ENCODE measurements around the gene FAM170B.

Gene FAM170B

DNA sequence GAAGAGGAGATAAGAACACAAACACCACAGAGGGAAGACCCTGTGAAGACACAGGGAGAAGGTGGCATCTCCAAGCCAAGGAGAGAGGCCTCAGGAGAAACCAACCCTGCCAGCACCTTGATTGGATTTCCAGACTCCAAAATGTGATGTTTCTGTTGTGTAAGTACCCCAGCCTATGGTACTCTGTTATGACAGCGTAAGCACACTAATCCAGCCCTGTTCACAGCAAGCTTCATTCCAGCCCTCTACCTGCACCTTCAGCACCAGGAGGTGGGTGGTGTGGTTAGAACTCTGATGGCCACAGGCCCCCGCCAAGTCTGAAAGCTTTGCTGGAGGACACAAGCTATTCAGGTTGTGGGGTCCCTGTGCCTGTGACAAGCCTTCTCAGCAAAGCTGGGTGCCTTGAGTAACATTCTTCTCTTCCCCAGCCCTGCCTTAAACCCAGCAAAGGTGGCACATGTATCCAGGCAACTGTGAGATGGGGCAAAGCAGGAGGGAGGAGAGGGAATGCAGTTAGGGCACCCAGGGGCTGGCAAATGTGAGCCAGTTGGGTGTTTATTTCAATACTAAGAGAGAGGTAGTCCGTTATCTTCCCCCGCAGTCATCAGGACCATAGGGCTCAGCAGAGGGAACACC lies 23.0 kb downstream of the FAM170B start:
- intact Hi-C loops (cut with DNase I), result loop anchor here (10.0 kb wide), 1 partner anchor 126 kb away; no protein-coding TSS in a partner anchor
- DNase-seq, result no peak

DNA sequence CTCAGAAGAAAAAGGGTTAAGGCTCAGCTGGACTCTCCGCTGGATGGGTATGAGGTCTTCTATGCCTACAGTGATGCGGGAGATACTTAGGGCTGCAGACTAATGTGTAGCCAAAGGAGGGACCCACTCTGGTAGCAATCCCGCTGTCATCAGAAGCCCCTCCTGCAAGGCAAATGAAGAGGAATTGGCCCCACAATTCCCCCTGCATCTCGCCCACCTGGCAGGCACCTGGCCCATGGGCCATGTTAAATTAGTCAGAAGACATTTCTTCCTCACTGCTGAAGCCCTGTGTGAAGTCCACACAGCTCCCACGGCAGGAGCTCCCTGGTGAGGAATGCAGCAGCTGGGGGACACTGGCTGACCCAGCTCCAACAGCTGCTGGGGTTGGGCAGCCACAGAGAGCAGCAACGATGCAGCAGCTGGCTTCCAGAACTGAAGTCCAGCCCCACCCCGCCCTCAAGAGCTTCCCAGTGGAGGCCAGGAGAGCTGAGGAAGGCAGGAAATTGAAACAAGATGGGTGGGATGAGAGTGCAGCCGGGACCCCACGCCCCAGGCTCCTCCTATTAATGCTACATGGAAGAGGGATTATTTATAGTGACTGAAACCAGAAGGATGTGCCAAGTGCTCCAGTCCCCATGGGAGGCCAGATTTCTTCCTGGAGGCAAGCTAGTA lies 24.0 kb downstream of the FAM170B start:
- peak in 2 of 10 donors; percentile 30 to 87 for DNase-seq
- intact Hi-C loops (cut with DNase I), result loop anchor here (10.0 kb wide), 1 partner anchor 125 kb away; no protein-coding TSS in a partner anchor

DNA sequence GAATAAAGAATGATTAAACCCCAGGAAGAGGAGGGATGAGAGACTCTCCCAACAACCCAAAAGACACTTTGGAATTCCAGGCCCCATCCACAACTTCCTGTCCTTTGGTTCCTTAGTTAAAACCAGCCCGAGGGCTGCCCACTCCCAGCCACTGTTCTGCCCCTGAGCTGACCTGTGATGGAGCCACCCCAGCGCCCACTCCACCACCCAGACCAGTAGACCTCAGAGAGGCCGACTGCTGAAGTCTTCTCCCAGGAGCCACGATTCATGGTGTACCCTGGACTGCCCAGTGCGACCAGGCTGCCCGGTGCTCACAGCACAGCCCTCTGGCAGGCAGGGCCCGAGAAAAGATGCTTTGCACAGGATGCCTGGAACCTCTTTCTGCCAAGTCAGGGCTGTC lies 25.2 kb downstream of the FAM170B start:
- DNase-seq, result no peak
- intact Hi-C loops (cut with DNase I), result no loop called here

DNA sequence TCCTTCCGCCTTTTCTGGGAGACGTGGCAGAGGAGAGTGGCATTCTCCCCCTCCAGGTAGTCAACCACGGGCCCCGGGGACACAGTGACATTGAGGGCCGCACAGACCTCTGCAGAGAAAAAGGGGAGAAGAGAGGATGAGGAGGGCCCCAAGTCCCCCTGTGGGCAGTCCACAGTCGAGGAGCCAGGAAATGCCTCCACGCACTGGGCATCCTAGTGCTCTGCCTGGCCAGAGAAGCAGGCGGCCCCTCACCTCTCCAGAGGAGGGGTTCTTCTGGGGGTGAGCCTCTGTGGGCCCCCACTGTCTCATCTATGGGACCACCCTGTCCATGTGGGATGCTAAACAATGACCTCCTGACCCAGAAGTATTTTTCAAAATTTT lies 25.9 kb downstream of the FAM170B start:
- intact Hi-C loops (cut with DNase I), result no loop called here

DNA sequence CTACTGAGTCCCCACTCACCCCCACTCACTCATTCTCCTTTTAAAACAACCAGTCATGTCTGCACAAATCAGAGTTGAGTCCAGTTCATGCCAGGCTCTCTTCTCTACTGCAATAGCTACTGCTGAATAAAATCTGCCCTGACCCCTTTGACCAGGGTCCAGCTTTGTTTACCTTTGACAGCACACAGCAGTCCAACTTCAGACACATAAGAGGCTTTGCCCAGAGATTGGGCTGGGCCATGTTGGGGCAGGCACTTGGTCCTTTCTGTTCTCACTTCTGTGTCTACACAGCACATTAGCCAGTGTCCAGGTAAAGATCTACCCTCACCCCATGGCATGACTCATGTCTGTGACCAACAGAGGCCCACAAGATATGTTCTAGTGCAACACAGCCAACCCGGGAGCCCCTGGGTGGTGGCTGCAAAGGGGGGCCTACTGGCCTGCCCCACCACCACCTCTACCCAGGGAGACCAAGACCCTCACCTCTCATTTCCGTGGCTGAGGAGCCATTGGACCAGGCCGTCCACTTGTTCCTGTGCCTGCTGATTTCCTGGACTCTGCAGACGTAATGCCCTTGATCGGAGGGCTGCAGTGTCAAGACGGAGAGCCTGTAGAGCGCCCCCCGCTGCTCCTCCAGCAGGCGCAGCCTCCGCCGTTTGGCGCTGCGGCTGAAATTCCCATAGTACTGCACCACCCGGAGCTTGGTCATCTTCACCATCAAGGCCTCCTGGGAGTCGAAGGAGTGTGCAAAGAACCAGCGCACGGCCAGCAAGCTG lies 26.5 kb downstream of the FAM170B start:
- intact Hi-C loops (cut with DNase I), result no loop called here
- DNase-seq, result no peak

More for the DNA sequence above, 25.9 kb downstream of the FAM170B start:
- no peak for DNase-seq

DNA sequence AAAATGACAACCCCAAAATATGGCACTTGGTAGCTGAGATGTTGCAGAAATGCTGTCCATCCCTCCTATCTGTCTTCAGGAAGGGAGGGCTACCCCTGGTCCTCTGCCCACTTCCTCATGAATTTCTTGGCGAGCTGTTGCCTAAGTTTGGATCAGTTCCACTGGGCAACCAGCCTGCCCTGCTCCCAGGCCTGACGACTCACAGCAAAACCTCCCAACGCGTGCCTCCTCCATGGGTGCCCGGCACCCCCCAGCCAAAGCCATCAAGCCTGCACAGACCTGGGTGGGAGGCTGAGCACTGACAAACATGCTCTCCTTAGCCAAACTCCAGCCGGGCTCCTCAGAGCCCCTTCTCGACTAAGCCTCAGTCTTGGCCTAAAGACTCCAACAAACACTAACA lies 27.4 kb downstream of the FAM170B start:
- DNase-seq, result peak in 4 of 10 donors; percentile 20 to 38 (median 28)
- intact Hi-C loops (cut with DNase I), result no loop called here

DNA sequence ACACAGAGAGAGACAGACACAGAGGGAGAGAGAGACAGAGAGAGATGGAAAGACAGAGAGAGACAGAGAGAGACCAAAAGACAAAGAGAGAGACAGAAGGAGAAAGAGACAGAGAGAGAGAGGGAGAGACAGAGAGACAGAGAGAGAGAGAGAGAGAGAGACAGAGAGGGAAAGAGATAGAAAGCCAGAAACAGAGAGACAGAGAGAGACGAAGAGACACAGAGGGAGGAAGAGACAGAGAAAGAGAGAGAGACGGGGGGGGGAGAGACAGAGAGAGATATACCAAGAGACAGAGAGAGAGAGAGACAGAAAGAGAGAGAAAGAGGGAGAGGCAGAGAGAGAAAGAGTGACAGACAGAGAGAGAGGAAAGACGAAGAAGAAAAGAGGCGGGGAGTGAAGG lies 28.7 kb downstream of the FAM170B start:
- intact Hi-C loops (cut with DNase I), result no loop called here

DNA sequence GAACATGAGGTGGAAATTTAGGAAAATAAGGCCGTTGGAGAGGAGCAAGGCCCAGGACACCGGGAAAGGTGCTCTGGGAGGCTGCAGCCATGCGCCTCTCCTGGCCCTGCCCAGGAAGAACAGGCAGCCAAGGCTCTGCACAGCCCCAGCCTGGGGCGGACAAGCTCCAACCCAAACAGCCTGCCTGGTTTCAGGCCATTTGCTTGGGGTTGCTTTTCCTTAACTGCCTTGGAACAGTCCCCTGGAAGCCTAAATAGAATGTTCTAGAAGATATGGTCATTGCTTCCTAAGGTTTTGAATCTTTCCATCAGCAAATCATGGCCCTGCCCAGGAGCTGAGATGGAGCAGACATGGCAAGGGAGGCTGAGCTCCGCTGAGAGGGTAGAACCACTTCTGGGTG lies 29.5 kb downstream of the FAM170B start:
- peak in 1 of 10 donors; percentile 54 for DNase-seq
- intact Hi-C loops (cut with DNase I), result no loop called here

More for the DNA sequence above, 28.7 kb downstream of the FAM170B start:
- no peak for DNase-seq

DNA sequence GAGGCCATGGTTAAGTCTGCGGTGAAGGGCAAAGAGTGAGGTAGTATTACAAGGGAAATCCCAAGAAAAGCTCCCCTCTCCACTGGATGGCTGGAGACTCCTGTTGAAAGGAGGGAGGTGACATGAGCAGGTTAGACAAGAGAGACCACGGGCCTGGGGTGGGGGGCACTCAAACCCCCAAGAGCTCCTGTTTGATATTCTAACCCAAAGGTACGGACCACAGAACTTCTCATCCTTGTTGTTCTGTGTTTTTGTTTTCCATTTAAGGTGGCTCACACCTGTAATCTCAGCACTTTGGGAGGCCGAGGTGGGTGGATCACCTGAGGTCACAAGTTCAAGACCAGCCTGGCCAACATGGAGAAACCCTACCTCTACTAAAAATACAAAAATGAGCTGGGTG lies 30.1 kb downstream of the FAM170B start:
- no peak for DNase-seq
- intact Hi-C loops (cut with DNase I), result no loop called here

DNA sequence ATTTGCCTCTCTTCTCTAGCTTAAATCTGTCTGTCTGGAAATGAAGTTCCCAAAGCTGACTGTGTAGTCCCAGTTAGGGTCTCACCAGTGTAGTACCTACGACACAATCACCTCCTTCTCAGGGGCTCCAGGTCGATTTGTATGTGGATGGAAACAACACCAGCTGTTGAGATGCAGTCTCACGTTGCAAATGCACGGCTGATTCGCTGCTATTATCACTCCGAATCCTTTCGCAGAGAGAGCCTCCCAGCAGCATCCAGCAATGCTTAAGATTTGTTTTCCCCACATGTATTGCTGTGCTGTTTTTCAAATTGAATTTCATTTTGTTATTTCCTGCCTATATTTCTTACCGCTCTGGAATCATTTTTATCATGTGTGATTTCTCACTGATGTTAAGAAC lies 34.8 kb downstream of the FAM170B start:
- DNase-seq, result peak in 1 of 10 donors; percentile 38
- intact Hi-C loops (cut with DNase I), result no loop called here

DNA sequence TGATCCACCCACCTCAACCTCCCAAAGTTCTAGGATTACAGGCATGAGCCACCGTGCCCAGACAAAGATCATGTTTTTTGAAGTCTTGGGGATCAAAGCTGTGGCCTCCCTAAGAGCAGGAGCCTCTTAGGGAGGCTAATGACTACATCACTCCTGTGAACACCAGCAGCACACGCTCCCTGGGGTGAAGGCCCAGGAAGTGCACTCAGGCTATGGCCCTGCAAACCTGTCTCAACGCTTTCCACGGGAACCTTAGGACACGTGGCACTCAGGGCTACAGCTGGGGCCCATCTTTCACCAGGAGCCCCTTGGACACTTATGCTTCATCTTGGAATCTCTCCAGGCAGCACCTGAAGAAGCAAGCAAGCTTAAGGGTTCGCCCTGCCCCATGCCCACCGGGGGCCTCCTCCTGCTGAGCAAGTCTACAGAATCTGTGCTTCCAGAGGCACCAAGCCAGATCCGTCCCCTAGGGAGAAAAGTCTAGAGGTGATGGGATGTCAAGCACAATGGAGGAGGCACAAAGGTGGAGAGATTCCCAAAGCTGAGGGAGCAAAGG lies 36.9 kb downstream of the FAM170B start:
- peak in 1 of 10 donors; percentile 33 for DNase-seq
- intact Hi-C loops (cut with DNase I), result no loop called here

DNA sequence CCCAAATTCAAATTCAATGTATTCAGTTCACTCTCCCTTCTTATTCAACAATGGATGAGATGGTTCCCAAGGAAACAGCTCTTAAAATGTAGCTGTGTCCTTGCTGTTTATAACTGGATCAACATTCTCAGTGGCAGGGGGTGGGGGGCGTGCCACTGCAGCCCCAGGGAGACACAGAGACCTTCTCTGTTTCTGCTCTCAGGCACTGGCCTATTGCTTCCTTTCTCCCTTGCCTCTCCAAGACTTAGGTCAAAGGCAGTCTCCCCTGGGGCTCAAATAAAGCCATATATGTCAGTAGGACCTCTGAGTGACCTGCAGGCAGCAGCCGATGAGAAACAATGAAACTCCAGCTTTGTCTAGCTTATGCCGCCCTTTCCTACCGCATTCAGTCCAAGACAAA lies 39.2 kb downstream of the FAM170B start:
- intact Hi-C loops (cut with DNase I), result no loop called here
- no peak for DNase-seq

DNA sequence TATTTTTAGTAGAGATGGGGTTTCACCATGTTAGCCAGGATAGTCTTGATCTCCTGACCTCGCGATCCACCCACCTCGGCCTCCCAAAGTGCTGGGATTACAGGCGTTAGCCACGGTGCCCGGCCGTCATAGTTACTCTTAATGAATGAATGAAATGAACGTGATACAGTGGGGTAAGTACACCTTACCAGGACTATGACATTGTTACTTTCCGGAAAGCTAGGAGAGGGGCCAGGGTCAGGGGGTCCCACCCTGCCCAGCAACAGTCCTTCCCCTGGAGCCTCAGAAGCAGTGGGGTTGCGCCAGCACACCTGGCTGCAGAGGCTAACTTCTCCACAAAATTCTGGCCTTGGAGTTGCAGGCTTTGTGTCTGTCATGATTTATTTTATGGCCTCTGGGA lies 39.9 kb downstream of the FAM170B start:
- intact Hi-C loops (cut with DNase I), result no loop called here
- DNase-seq, result peak in 1 of 10 donors; percentile 48

DNA sequence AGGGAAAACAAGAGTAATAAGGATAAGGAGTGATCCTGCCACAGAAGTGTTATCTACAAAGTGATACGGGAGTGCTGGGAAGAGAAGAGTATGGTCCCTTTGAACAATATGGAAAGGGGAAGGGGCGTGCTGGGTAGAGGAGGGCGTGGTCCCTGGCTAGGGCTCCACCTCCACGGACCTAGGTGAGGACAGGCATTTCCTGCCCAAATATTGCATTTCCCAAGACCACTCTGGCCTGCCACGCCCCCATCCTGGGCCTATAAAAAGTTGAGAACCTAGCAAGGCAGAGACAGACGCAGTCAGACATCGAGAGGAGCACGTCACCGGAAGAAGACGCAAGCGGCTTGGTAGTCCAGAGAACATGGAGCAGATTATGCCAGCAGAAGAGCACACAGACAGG lies 41.3 kb downstream of the FAM170B start:
- peak in 1 of 10 donors; percentile 39 for DNase-seq
- intact Hi-C loops (cut with DNase I), result no loop called here

DNA sequence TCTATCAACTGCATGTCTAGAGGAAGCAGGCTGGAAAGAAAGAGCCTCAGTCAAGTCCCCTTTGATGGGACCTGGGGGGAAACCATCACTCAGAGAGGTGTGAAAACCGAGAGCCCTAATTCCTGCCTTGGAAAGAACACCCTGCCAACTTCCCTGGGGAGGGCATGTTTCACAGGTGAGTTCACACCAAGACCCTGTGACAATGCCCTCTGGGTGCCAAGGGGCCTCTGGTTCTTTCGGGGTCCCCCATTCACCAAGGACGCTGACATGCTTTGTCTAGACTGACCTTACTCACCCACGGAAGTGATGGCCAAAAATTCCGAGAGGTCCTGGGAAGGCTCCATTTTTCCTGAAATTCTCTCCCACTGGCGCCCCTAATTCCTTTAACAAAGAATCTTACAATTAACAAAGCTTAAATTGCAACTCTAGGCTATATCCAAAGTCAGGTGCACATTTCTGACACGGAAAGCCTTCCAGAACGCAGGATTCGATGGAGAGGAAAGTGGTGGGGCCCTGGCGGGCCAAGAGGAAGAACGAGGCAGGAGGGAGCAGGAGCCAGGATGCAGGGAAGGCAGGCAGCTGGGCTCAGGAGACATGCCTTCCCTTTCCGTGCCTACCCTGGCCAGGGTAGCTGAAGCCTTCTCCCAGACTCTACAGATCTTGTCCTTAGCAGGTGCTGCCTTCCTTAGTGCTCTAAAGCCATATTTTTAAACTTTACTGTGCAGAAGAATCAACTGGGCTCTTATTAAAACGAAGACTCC lies 42.2 kb downstream of the FAM170B start:
- intact Hi-C loops (cut with DNase I), result no loop called here
- peak in 1 of 10 donors; percentile 57 for DNase-seq

DNA sequence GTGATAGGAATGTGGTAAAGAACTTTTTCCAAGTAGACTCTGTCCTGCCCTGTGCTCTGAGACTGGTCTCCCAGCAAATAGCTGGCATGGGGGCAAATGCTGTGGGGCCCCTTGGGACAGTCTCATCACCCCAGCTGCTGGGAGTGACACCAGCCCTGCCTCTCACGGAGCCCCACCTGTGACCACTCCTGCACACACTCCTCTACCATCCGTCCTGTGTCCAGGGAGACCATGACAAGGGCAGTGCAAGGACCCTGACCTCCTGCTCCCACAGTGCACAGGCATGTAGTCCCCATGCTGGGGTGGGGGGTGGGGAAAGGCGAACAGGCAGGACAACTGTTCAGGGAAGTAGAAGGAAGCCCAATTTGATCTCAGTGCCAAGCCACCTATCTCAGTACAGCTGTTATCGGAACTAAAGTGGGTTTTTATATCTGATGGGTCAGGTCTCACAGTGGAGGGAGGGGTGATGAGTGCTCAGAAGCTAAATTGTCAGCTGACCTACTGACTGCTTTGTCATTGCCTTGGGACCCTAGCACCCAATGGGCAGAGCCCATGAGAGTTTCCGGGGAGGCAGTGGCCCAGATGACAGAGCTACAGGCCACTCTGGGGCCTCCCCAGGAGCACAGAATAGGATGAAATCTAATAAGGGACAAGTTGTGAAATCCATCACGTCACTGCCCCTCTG lies 43.0 kb downstream of the FAM170B start:
- intact Hi-C loops (cut with DNase I), result no loop called here
- peak in 1 of 10 donors; percentile 52 for DNase-seq

DNA sequence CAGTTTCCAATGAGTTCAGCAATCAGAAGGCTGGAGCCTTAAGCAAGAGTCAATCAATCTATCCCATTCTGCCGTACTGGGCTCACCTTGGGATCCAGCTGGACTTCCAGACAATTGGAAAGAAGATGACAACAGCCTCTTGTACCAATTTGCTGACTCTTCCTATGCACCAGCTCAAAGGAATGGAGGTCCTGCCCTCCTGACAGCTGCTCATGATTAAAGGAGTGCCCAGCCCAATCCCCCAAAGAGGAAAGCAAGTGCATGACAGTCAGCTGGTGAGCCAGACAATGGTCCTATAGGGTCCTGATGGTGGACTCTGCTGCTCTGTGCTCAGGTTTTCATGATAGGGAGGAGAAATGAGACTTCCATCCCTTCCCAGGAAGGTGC lies 43.6 kb downstream of the FAM170B start:
- intact Hi-C loops (cut with DNase I), result no loop called here
- no peak for DNase-seq

DNA sequence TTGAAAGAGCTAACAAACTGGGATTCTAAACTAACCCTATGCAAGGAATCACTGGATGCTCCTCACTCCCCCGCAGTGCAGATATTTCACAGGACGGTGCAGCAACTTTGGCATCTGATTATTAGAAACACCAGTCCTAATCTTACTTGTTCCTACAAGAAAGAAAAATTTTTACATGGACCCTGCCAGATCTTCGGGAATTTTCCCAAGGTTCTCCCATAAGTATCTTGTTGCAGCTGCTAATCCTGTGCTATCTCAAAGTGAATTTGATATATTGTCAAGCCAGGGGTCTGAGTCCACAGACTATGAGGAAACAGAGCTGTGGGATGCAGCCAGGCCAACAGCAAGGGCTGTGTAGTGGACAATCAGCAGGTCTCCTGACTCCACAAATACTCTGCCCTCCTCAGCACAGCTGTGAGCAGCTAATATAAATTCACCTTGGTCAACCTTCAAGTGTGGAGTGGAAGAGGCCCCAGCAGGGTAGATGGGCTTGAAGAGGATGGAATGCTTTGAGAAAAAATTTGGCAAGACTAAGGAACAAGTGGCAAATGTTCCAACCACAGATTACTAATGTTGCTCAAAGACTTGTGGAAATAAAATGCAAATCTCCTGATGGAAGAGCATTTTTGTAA lies 44.1 kb downstream of the FAM170B start:
- DNase-seq, result peak in 1 of 10 donors; percentile 74
- intact Hi-C loops (cut with DNase I), result no loop called here

DNA sequence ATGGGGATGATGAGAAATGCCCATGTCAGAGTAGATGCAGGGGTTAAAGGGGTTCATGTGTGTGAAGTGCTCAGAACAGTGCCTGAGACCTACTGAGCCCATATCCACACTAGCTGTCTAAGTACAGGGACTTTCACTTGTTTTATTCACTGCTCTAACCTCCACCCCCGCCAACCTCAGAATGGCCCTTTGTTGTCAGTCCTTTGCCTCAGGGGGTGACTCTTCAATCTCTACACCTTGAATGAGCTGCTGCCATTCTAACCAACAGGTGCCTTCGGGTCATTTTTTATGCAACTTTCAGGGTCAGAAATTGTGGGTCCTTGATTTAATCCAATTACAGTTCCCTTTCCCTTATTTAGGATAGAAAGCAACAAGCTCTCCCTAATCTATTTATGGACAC lies 44.7 kb downstream of the FAM170B start:
- intact Hi-C loops (cut with DNase I), result no loop called here

More for the DNA sequence above, 44.7 kb downstream of the FAM170B start:
- no peak for DNase-seq

Data from posterior cingulate gyrus (tissue), 11 donors.